GM19372 (cell line): ENCODE data around the gene UBE3A.

Experiments
- ATAC-seq: cut with Tn5 transposase; IDR thresholded peaks from one replicate; pipeline ENCODE4 v1.9.1; 2021; ENCODE audit warnings: mild to moderate bottlenecking, low read depth, moderate library complexity; ENCODE audit not compliant: unreplicated experiment

The UBE3A gene

GRCh38 chr15:25406846-25407245 is 32.0 kb downstream of the UBE3A start:
- ATAC-seq, result no peak

GRCh38 chr15:25406261-25406660 is 32.6 kb downstream of the UBE3A start:
- no peak for ATAC-seq

- no peak for ATAC-seq
Observed at GRCh38 chr15:25403771-25404170, 35.1 kb downstream of the UBE3A start.

- no peak for ATAC-seq
Observed at GRCh38 chr15:25402342-25402741, 36.5 kb downstream of the UBE3A start.

- ATAC-seq, result no peak
Observed at GRCh38 chr15:25401501-25401900, 37.3 kb downstream of the UBE3A start.

GRCh38 chr15:25397100-25397499 is 41.7 kb downstream of the UBE3A start:
- ATAC-seq, result no peak

GRCh38 chr15:25394898-25395297 is 43.9 kb downstream of the UBE3A start:
- no peak for ATAC-seq

GRCh38 chr15:25392806-25393205 is 46.0 kb downstream of the UBE3A start:
- ATAC-seq, result no peak

GRCh38 chr15:25391971-25392721 is 46.7 kb downstream of the UBE3A start:
- ATAC-seq, result no peak

GRCh38 chr15:25385986-25386385 is 52.8 kb downstream of the UBE3A start:
- ATAC-seq, result no peak

GRCh38 chr15:25381579-25381978 is 57.2 kb downstream of the UBE3A start:
- no peak for ATAC-seq

- no peak for ATAC-seq
Observed at GRCh38 chr15:25378501-25378901, 60.3 kb downstream of the UBE3A start.

- no peak for ATAC-seq
Observed at GRCh38 chr15:25375557-25375956, 63.3 kb downstream of the UBE3A start.

- no peak for ATAC-seq
Observed at GRCh38 chr15:25374143-25374542, 64.7 kb downstream of the UBE3A start.

- ATAC-seq, result no peak
Observed at GRCh38 chr15:25372298-25372697, 66.5 kb downstream of the UBE3A start.

GRCh38 chr15:25368850-25369249 is 70.0 kb downstream of the UBE3A start:
- no peak for ATAC-seq

- ATAC-seq, result no peak
Observed at GRCh38 chr15:25366058-25366457, 72.8 kb downstream of the UBE3A start.

- no peak for ATAC-seq
Observed at GRCh38 chr15:25362545-25362944, 76.3 kb downstream of the UBE3A start.

- ATAC-seq, result no peak
Observed at GRCh38 chr15:25347707-25348106, 91.1 kb downstream of the UBE3A start.

GRCh38 chr15:25346371-25346770 is 92.5 kb downstream of the UBE3A start:
- no peak for ATAC-seq

- no peak for ATAC-seq
Observed at GRCh38 chr15:25345943-25346342, 92.9 kb downstream of the UBE3A start.

GRCh38 chr15:25342629-25343028 is 96.2 kb downstream of the UBE3A start:
- ATAC-seq, result no peak

GRCh38 chr15:25339431-25339830 is 99.4 kb downstream of the UBE3A start:
- no peak for ATAC-seq
